HepG2 (cell line): Measurements from ENCODE around the gene RAB24. TPM values are rescaled to one million over a fixed set of nuclear protein-coding genes. Genes with fewer than 3 reads are reported as not detected.

Experiments used
- ATAC-seq: fragments of 200-7000 bp; cut with Tn5 transposase; 3 replicates; pipeline ENCODE4 v1.9.1; 2020; ENCODE audit warnings: mild to moderate bottlenecking, moderate library complexity
- BruUV-seq: library from RNA; stranded (reverse); fragments of 400-500 nt; replicated peaks from 2 replicates; lab custom pipeline; 2021; lab: Mats Ljungman, UMichigan
- CTCF ChIA-PET: fragments of 300-600 bp; formaldehyde crosslinking; extraction: SDS; loops from one replicate; lab custom pipeline; 2021; ENCODE audit warnings: low total read pairs, inconsistent platforms, low intra/inter-chr PET ratio; lab: Yijun Ruan, JAX
- POLR2A ChIA-PET: fragments of 350-600 bp; sonication (Branson Sonifier 250); formaldehyde crosslinking; loops from one replicate; lab custom pipeline; 2020; ENCODE audit warnings: antibody characterized with exemption, inconsistent platforms; lab: Yijun Ruan, JAX
- DNase-seq: peaks from one replicate; pipeline ENCODE4 v3.0.0-alpha.2; 2015; ENCODE audit warnings: low spot score
- FAIRE-seq: peaks from 3 replicates; lab custom pipeline; 2011; peaks lifted over from hg19 to GRCh38; lab: Jason Lieb, UNC
- H2AFZ ChIP-seq: one replicate; pipeline ENCODE4 v1.6.1; 2011; ENCODE audit warnings: low read length, inconsistent platforms
- H3K27ac ChIP-seq: fragments of 300-600 bp; 3 replicates; pipeline ENCODE4 v1.8.0; 2011; ENCODE audit warnings: mixed run types, mild to moderate bottlenecking, mixed read lengths, low read length, inconsistent platforms; ENCODE audit not compliant: insufficient read depth; ENCODE audit errors: extremely low read length
- H3K27me3 ChIP-seq, 2 experiments: fragments of 200-600 bp in 1 of 2; 2 replicates in 1 of 2; 3 replicates in 1 of 2; pipeline versions ENCODE4 v1.6.0 to v1.8.0; 2011; ENCODE audit warnings: low read length in 2 of 2, mild to moderate bottlenecking in 2 of 2, moderate library complexity in 2 of 2, inconsistent platforms in 1 of 2; ENCODE audit not compliant: insufficient read depth in 2 of 2, control insufficient read depth in 1 of 2
- H3K36me3 ChIP-seq, 2 experiments: fragments of 200-600 bp in 1 of 2; replicated peaks in 1 of 2; 2 replicates in 1 of 2; 3 replicates in 1 of 2; pipeline versions ENCODE4 v1.5.1 to v1.8.0; 2011; ENCODE audit warnings: low read length in 2 of 2, inconsistent platforms in 1 of 2; ENCODE audit not compliant: insufficient read depth in 2 of 2, control insufficient read depth in 1 of 2
- H3K4me1 ChIP-seq: 2 replicates; pipeline ENCODE4 v1.5.1; 2012; ENCODE audit warnings: low read length, inconsistent platforms; ENCODE audit not compliant: insufficient read depth
- H3K4me2 ChIP-seq: 2 replicates; pipeline ENCODE4 v1.6.0; 2011; ENCODE audit warnings: low read depth, low read length, inconsistent platforms
- H3K4me3 ChIP-seq, 3 experiments: fragments of 200-600 bp in 1 of 3; sonication (generic), shearing (Covaris generic) in 1 of 3; replicated peaks in 1 of 3; 2 replicates each; pipeline ENCODE4 v1.5.1; 2011 to 2016; ENCODE audit warnings: low read length in 3 of 3, inconsistent platforms in 2 of 3, low read depth in 2 of 3, mild to moderate bottlenecking in 2 of 3, control low read depth in 1 of 3, mixed read lengths in 1 of 3; ENCODE audit not compliant: insufficient read depth in 1 of 3
- H3K79me2 ChIP-seq: one replicate; pipeline ENCODE4 v1.6.1; 2011; ENCODE audit warnings: low read length, inconsistent platforms; ENCODE audit not compliant: insufficient read depth
- H3K9ac ChIP-seq: 2 replicates; pipeline ENCODE4 v1.6.0; 2011; ENCODE audit warnings: mild to moderate bottlenecking, low read depth, low read length, inconsistent platforms; ENCODE audit not compliant: insufficient read depth
- H3K9me3 ChIP-seq: 2 replicates; pipeline ENCODE4 v1.5.1; 2012; ENCODE audit warnings: mild to moderate bottlenecking, low read length
- H4K20me1 ChIP-seq: 2 replicates; pipeline ENCODE4 v1.6.0; 2011; ENCODE audit warnings: inconsistent platforms, mild to moderate bottlenecking, low read length, moderate library complexity; ENCODE audit not compliant: insufficient read depth
- AGO2 ChIP-seq: fragments of 200-400 bp; formaldehyde crosslinking; optimal IDR thresholded peaks from 2 replicates; pipeline ENCODE3; 2017; ENCODE audit warnings: mild to moderate bottlenecking, low read depth, low read length, moderate library complexity
- ESRRA ChIP-seq: sonication (generic); formaldehyde crosslinking; IDR thresholded peaks from 2 replicates; pipeline ENCODE4 v1.5.1; 2020; ENCODE audit warnings: mild to moderate bottlenecking, low read depth, missing genetic modification reagents
- HOXA5 ChIP-seq: sonication (generic); formaldehyde crosslinking; IDR thresholded peaks from 2 replicates; pipeline ENCODE4 v1.4.0; 2020; ENCODE audit warnings: missing genetic modification reagents
- REL ChIP-seq: sonication (generic); formaldehyde crosslinking; conservative IDR thresholded peaks from 2 replicates; pipeline ENCODE4 v1.8.0; 2022; ENCODE audit warnings: mild to moderate bottlenecking, missing genetic modification reagents, moderate library complexity
- RELA ChIP-seq: sonication (generic); formaldehyde crosslinking; IDR thresholded peaks from 2 replicates; pipeline ENCODE4 v1.4.0; 2020; ENCODE audit warnings: missing genetic modification reagents
- REXO4 ChIP-seq: sonication (generic); formaldehyde crosslinking; IDR thresholded peaks from 2 replicates; pipeline ENCODE4 v1.8.0; 2022; ENCODE audit warnings: missing genetic modification reagents, mild to moderate bottlenecking, borderline replicate concordance
- SAFB2 ChIP-seq: sonication (generic); formaldehyde crosslinking; IDR thresholded peaks from 2 replicates; pipeline ENCODE4 v1.5.1; 2020; ENCODE audit warnings: missing genetic modification reagents, low read depth, mild to moderate bottlenecking, borderline replicate concordance
- ZNF143 ChIP-seq: sonication (generic); formaldehyde crosslinking; IDR thresholded peaks from 2 replicates; pipeline ENCODE4 v1.4.0; 2020; ENCODE audit warnings: missing genetic modification reagents
- ZNF296 ChIP-seq: sonication (generic); formaldehyde crosslinking; conservative IDR thresholded peaks from 2 replicates; pipeline ENCODE4 v1.5.0; 2020; ENCODE audit warnings: mild to moderate bottlenecking, missing genetic modification reagents
- ZNF326 ChIP-seq: sonication (generic); formaldehyde crosslinking; IDR thresholded peaks from 2 replicates; pipeline ENCODE4 v1.4.0; 2020; ENCODE audit warnings: missing genetic modification reagents, borderline replicate concordance
- ZNF501 ChIP-seq: sonication (generic); formaldehyde crosslinking; IDR thresholded peaks from 2 replicates; pipeline ENCODE4 v1.5.1; 2020; ENCODE audit warnings: mild to moderate bottlenecking, moderate library complexity, missing genetic modification reagents
- ZNF703 ChIP-seq: sonication (generic); formaldehyde crosslinking; IDR thresholded peaks from 2 replicates; pipeline ENCODE4 v1.5.1; 2020; ENCODE audit warnings: missing genetic modification reagents, mild to moderate bottlenecking, moderate library complexity, borderline replicate concordance
- ZSCAN21 ChIP-seq: sonication (generic); formaldehyde crosslinking; IDR thresholded peaks from 2 replicates; pipeline ENCODE4 v1.8.0; 2022; ENCODE audit warnings: mild to moderate bottlenecking, missing genetic modification reagents, moderate library complexity, borderline replicate concordance
- WGBS: methylation state at CpG from one replicate; pipeline ENCODE4 v1.1.6; 2017; ENCODE audit warnings: low lambda C conversion rate; 5-methylcytosine and 5-hydroxymethylcytosine counted together
- in situ Hi-C: cut with HindIII; loops from 2 replicates; pipeline ENCODE4 v1.10.0; 2017; ENCODE audit warnings: low pct_unique_long_range_greater_than_20kb; ENCODE audit not compliant: extremely low pct_ligation_motif_present
- intact Hi-C: fragments of 100-400 bp; cut with micrococcal nuclease; formaldehyde crosslinking; loops from one replicate; pipeline ENCODE4 v1.10.0; 2022; ENCODE audit not compliant: unreplicated experiment
- polyA plus RNA-seq, 8 experiments: library from polyadenylated mRNA; depleted of rRNA in 3 of 8; stranded (reverse) in 7 of 8; unstranded in 1 of 8; fragments of >200 nt; fragmentation: Illumina TruSeq in 4 of 8; extraction: Trizol in 4 of 8; gene quantifications; 2 replicates each; pipeline versions ENCODE4 v1.2.1 to v1.2.3, GENCODE V29; 2011 to 2016; ENCODE audit warnings: low read depth in 4 of 8, missing spikeins in 1 of 8, mixed read lengths in 1 of 8; ENCODE audit not compliant: insufficient read depth in 1 of 8
- total RNA-seq, 5 experiments: library from RNA; depleted of rRNA; stranded (reverse); fragments of >200 nt; fragmentation: Illumina TruSeq; extraction: Trizol; gene quantifications; 2 replicates each; pipeline ENCODE4 v1.2.3, GENCODE V29; 2016; ENCODE audit warnings: low read depth in 1 of 5
- TF ChIP-seq, protein P1 (sequence below): IDR thresholded peaks from 2 replicates; pipeline ENCODE4 v1.6.1; 2016; ENCODE audit warnings: control low read depth

RAB24 gene
- total and polyA plus RNA-seq, 2 of the 13 experiments (the other 11 are each of a cell fraction or from before 2014, with no cell fraction given) = 22.9 to 63.7 TPM

- TF ChIP-seq ZNF326 = no peak
- TF ChIP-seq, all 625 proteins: peak for 16
Observed at GRCh38 chr5:177336112-177336511, 32.6 kb upstream of the RAB24 start (continued).

DNA sequence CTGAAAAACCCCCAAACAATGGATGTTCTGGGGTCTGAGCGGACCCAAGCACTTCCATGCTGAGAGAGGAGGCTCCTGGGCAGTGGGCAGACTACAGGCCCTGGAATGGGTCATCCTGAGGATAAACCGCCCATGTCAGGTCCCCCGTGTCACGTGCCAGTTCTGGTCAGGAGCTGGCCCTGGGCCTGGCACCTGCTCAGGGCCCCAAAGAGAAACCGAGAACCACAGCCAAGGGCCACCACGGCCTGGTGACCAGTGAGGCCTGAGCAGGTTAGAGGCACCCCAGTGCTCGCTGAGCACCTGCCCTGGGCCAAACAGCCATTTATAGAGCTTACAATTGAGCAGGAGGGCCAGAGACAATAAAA lies 32.2 kb upstream of the RAB24 start:
- intact Hi-C loops (loop anchor here (1.0 to 2.0 kb wide), 2 partner anchors 17 to 23 kb away; no protein-coding TSS in a partner anchor), in situ Hi-C loops (no loop called here)
- Histone ChIP-seq H3K4me3 (no peak overlapping the region), H3K9ac (no peak overlapping the region), H3K36me3 (peaks cover 42 to 88% of the 10 kb centered on the region in 2 experiments), H3K27me3 (no peaks in the 10 kb centered on the region), H3K79me2 (peaks cover 6% of the 10 kb centered on the region), H3K4me1 (no peaks in the 10 kb centered on the region), H2AFZ (no peak overlapping the region), H4K20me1 (0 out of 2 replicates have a peak, but pooled peaks cover 3% of the 10 kb centered on the region), H3K4me2 (no peak overlapping the region), H3K9me3 (no peaks in the 10 kb centered on the region), H3K27ac (no peak overlapping the region)
- FAIRE-seq = no peak
- ChIA-PET POLR2A (interaction anchor here (1.0 to 1.1 kb wide), 3 partner anchors 10 to 249 kb away, joined by 3 read pairs; partner anchors contain the start of gene FGFR4), CTCF (interaction anchor here (1.2 to 2.9 kb wide), 4 partner anchors 18 to 222 kb away, joined by 3 to 38 read pairs (median 6); no protein-coding TSS in a partner anchor)
- TF ChIP-seq AGO2 (peak; percentile 24), ZNF143 (CRISPR knock-in tag) (no peak)
- no TSS peak for BruUV-seq
- ATAC-seq = no peak
- 97% methylated on average over 7 of the region's 7 CpGs for WGBS
- DNase-seq = no peak

DNA sequence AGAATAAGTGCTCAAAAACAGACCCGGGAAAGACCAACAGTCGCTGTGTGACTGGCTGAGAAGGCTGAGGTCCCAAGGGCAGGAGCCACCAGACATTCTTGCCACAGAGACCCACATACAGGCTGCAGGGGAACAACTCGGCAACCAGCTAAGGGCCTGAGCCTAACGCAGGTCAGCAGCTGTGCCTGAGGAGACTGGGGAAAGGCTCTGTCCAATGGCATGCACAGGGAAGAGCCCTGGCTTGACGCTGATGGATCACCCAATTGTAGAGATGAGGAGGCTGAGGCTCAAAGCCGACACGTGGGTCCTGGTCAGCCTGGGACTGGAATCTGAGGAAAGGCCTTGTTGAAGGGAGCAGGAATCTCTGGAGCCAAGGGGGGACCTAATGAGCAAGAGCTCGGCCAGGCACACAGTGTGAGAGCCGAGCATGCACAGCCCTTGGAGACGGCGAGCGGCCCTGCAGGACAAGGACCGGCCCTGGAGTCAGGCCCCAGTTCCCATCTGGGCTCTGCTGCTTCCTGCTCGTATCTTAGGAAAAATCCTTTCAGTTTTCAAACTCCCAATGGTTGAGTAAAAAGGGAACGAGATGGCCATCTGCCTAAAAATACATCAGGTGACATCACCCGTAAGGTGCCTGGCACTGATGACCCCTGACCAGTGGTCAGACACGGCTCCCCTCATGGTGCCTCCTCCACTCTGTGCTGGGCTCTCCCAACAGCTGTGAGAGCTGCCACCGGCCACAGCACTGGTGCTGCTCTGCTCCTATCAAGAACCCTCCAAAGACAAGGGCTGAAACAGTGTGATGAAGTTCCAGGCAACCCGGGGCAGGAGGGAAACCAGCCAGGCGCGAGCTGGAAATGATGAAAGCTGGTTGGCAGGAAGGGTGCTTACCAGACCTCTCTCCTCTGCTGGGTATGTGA lies 31.5 kb upstream of the RAB24 start:
- Histone ChIP-seq H2AFZ (no peak overlapping the region), H3K4me1 (no peaks in the 10 kb centered on the region), H3K27ac (no peak overlapping the region), H3K36me3 (peaks cover 44 to 92% of the 10 kb centered on the region in 2 experiments), H3K79me2 (peaks cover 4% of the 10 kb centered on the region), H3K27me3 (no peaks in the 10 kb centered on the region), H4K20me1 (0 out of 2 replicates have a peak, but pooled peaks cover 3% of the 10 kb centered on the region), H3K4me3 (no peak overlapping the region), H3K4me2 (no peak overlapping the region), H3K9me3 (no peaks in the 10 kb centered on the region), H3K9ac (no peak overlapping the region)
- FAIRE-seq (no peak), ATAC-seq (no peak), DNase-seq (no peak)
- BruUV-seq = no TSS peak
- intact Hi-C loops (no loop called here), in situ Hi-C loops (no loop called here)
- 97% methylated on average over 18 of the region's 21 CpGs for WGBS
- ChIA-PET POLR2A (interaction anchor here (1.1 kb wide), 1 partner anchor 248 kb away, joined by 3 read pairs; the partner anchor contains the start of gene FGFR4), CTCF (interaction anchor here (1.2 to 2.9 kb wide), 2 partner anchors 17 to 22 kb away, joined by 3 to 38 read pairs; no protein-coding TSS in a partner anchor)
- TF ChIP-seq ZNF501 (CRISPR knock-in tag) (no peak), REXO4 (no peak), ZSCAN21 (CRISPR knock-in tag) (no peak), RELA (no peak), ZNF296 (CRISPR knock-in tag) (no peak), ZNF703 (no peak), REL (CRISPR knock-in tag) (no peak), SAFB2 (CRISPR knock-in tag) (no peak), ESRRA (CRISPR knock-in tag) (no peak), HOXA5 (no peak)
- TF ChIP-seq, protein P1, sequence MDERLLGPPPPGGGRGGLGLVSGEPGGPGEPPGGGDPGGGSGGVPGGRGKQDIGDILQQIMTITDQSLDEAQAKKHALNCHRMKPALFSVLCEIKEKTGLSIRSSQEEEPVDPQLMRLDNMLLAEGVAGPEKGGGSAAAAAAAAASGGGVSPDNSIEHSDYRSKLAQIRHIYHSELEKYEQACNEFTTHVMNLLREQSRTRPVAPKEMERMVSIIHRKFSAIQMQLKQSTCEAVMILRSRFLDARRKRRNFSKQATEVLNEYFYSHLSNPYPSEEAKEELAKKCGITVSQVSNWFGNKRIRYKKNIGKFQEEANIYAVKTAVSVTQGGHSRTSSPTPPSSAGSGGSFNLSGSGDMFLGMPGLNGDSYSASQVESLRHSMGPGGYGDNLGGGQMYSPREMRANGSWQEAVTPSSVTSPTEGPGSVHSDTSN (CRISPR knock-in tag) = no peak
